G401 (cell line): ENCODE measurements around the gene UNCX. TPM values are rescaled to one million over a fixed set of nuclear protein-coding genes. Genes with fewer than 3 reads are reported as not detected.
A peak's percentile ranks its signal among the peaks of the same experiment; 100 is the strongest.

ENCODE experiments used
- DNase-seq: peaks from one replicate; pipeline ENCODE4 v3.0.0-alpha.2; 2015; ENCODE audit warnings: low spot score
- in situ Hi-C: cut with HindIII; loops from 2 replicates; pipeline ENCODE4 v1.10.0; 2016; ENCODE audit warnings: low sequenced_read_pairs, mixed read lengths
- total RNA-seq: library from RNA; depleted of rRNA; stranded (reverse); fragments of >200 nt; shearing (Covaris generic); gene quantifications from 2 replicates; pipeline ENCODE4 v1.2.3, GENCODE V29; 2014

UNCX gene
- total RNA-seq, 1 experiment from 2014 or later, result 0.10 TPM

- in situ Hi-C loops, result no loop called here
- peak; percentile 43 for DNase-seq
These were observed 3.3 kb upstream of the UNCX start for GRCh38 chr7:1229202-1229947.

DNA sequence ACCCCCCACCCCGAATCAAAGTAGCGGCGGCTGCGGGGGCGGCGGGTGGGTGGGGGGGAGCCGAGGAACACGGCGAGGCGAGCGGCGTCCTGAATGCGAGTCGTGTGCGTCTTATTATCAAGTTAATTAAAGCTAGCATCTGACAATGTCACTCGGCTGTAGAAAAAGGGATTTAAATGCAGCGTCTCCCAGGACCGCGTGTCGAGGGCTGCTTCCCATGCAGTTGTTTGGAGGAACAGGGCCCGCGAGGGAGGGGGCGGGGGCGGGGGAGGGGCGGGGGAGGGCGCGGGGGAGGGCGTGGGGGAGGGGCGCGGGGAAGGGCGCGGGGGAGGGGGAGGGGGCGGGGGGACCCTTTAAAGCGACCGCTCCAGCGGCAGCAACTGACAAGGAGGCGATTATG lies 2.7 kb upstream of the UNCX start:
- DNase-seq, result peak; percentile 58
- in situ Hi-C loops, result no loop called here

DNA sequence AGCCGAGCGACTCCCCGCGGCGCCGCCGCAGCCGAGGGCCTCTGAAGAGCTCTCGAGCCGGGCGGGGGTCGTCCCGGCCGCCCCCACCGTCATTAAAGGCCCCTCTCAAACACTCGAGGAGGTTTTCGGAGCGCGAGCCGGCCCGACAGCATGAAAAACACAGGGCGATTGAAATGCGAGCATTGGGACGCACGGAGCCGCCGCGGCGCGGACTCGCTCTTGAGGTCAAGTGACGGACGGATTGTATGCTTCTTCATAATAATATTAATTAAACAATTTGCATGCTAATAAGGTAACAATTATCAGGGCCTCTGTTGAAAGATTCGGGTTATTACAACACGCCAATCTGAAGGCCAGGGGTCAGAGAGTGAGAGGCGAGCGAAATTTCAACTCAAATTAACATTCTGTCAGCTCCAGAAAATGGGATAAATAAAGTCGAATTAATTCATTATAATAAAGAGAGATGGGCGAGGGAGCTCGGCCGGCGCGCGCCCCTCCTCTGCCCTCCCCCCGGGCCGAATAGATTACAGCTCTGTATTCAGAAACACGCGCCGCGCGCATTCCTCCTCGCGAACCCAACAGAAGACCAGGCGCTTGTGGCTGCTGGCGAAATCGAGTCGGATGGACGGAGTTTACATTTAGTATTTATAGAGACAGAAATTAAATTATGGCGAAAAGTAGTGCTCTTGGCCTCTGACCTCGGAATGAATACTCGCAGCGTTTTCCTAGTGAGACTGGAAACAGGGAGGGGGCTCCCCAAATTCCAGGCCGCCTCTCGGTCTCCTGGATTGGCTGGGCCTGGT lies 2.1 kb upstream of the UNCX start:
- in situ Hi-C loops, result no loop called here
- DNase-seq, result peak; percentile 54

DNA sequence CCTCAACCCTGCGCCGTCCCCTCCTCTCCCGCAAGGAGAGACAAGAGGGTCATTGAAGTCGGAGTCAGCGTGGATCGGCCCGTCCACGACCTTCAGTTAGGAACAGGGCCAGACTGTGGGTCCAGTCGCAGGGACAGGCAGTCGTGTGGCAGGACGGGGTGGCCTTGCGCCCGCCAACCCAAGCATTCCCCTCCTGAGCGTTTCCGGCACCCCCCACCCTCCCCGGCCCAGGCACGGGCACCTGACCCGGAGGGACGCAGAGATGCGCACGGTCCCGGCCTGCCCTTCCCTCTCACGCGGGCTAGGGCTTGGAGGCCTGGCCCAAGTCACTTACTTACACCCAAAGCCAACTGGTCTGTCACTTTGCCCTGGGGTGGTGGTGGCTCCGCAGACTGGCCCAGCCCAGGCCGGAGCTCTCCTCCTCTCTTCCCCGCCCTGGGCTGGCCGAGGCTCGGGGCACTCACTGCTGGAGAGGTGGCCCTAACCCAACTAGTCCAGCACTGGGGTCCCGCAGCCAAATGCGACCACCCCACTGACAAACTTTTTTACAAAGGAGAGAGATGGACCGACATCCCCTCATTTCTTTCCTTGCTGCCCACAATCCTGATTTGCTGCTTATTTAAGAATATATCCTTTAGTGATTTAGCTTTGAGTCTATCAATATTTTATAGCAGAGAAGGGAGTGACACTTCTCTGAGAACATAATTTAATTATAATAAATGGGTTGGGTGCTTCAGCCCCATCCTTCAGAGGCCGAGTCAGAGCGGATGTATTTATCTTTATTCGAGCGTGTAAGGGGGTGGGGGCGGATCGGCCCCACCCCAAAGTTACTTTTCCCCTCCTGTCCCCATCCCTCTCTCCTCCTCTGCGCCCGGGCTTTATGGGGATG lies 1.2 kb upstream of the UNCX start:
- in situ Hi-C loops, result no loop called here
- DNase-seq, result peak; percentile 83

GRCh38 chr7:1232103-1232466 lies 587 bp upstream of the UNCX start:
- peak; percentile 69 for DNase-seq
- in situ Hi-C loops, result no loop called here

- peak; percentile 44 for DNase-seq
- in situ Hi-C loops, result no loop called here
These were observed 819 bp downstream of the UNCX start for GRCh38 chr7:1233333-1234048.

DNA sequence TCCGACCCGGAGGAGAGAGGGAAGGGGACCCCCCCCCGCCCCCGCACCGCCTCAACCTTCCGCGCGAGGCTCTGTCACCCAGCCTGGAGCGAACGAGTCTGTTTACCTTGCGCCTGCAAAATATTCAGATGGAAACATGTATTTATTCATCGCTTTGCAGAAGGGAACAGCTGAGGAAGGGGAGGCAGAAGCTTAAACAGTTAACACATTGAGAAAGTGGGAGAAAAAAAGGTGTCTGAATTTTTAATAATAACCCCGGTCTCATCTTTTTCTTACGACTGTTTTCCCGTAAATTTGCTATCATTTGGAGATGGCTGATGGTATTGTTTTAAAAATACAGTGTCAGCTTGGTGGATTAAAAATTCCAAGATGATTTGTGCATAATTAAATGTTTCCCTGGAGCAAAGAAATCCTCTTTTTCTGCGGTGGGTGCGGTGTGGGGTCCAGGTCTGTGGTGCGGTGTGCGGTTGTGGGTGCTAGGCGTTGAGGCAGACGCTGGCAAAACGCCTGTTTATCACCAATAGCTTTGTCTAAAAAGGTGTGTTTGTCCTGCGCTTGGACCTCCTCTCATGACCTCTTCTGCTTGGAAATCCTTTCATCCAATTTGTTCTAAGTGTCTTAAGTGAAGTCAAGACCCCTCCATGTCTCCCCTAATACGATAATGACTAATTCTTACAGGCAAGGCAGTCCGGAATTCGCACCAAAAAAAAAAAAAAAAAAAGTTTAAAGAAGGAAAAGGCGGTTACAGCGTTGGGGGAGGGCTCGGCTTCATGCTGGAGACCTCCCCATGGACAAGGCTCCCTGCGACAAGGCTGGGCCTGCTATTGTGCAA lies 1.6 kb downstream of the UNCX start:
- in situ Hi-C loops, result no loop called here
- peak; percentile 47 for DNase-seq

GRCh38 chr7:1234881-1235500 lies 2.3 kb downstream of the UNCX start:
- in situ Hi-C loops, result no loop called here
- DNase-seq, result peak; percentile 67

DNA sequence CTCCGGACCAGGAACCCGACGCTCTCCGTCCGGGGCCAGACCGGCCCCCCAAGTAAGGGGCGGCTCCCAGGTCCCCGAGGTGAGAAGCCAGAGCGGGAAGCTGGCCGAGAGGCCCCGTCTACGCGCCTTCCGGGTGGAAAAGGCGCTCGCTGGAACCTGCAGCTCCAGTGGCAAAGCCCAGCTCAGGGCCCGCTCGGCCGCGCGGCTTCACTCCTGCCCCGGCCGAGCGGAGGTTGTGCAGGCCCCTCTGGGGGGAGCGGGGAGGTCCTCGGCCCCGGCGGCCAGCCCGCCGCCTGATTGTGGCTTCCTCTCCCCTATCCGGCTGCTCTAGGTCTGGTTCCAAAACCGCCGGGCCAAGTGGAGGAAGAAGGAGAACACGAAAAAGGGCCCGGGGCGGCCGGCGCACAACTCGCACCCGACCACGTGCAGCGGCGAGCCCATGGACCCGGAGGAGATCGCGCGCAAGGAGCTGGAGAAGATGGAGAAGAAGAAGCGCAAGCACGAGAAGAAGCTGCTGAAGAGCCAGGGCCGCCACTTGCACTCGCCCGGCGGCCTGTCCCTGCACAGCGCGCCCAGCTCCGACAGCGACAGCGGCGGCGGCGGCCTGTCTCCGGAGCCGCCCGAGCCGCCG lies 2.9 kb downstream of the UNCX start:
- DNase-seq, result peak; percentile 51
- in situ Hi-C loops, result no loop called here

- no peak for DNase-seq
These were observed 3.5 kb downstream of the UNCX start for GRCh38 chr7:1236132-1236661.

DNA sequence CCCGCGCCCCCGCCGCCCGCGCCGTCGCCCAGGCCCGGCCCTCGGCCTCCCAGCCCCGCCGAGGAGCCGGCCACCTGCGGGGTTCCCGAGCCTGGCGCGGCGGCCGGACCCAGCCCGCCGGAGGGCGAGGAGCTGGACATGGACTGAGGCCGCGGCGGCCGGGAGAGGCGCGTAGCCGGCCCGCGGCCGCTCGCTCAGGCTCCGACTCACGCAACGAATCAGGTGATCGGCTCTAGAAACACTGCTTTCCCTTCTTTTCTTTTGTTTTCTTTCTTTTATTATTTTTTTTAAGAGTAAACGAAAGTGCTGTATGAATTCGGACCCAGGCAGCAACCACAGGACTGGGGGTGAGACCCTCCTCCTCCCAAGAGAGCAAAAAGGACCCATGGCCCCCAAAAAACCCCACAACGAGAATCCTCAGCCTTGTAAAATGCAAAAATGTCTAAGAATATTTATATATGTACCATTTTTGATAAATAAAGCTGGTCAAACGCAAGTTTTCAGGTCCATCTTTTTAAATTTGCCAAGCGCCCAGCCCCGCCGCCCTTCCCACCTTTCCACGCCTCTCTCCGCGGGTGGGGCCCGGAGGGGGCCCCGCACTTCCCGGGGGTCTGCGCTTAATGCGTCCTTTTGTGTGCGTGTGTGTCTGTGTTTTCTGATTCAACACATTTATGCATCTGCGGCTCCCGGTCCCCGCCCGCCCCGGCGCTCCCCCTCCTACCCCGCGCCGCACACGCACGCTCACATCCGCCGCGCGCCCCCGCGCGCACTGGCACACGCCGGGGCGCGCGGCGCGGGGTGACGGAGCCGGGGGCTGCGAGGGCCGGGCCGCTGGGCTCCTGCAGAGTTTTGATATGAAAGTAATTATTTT lies 4.4 kb downstream of the UNCX start:
- peak; percentile 67 for DNase-seq
- in situ Hi-C loops, result no loop called here

More at GRCh38 chr7:1236132-1236661, 3.5 kb downstream of the UNCX start:
- in situ Hi-C loops, result no loop called here

- peak; percentile 46 for DNase-seq
- in situ Hi-C loops, result no loop called here
These were observed 5.1 kb downstream of the UNCX start for GRCh38 chr7:1237704-1238255.

- in situ Hi-C loops, result no loop called here
- peak; percentile 42 for DNase-seq
These were observed 5.8 kb downstream of the UNCX start for GRCh38 chr7:1238450-1238882.

GRCh38 chr7:1238931-1239802 lies 6.5 kb downstream of the UNCX start:
- DNase-seq, result peak; percentile 67
- in situ Hi-C loops, result no loop called here
